WTC11 (cell line): Measurements from ENCODE around the gene CROCC2. TPM values are rescaled to one million over a fixed set of nuclear protein-coding genes. Genes with fewer than 3 reads are reported as not detected.

Source experiments
- ATAC-seq: fragments of 200-7000 bp; cut with Tn5 transposase; 2 replicates; pipeline ENCODE4 v1.10.0; 2021; ENCODE audit warnings: mild to moderate bottlenecking, moderate library complexity
- CTCF ChIA-PET: fragments of 300-600 bp; sonication (Branson Sonifier 250); formaldehyde crosslinking; loops from one replicate; lab custom pipeline; 2021; ENCODE audit warnings: antibody characterized with exemption; lab: Charles Lee
- POLR2A ChIA-PET: fragments of 350-600 bp; sonication (Branson Sonifier 250); formaldehyde crosslinking; loops from one replicate; lab custom pipeline; 2021; ENCODE audit warnings: antibody characterized with exemption; lab: Charles Lee
- DNase-seq: peaks from one replicate; pipeline ENCODE4 v3.0.0; 2021; ENCODE audit warnings: low spot score
- H3K27ac Mint-ChIP-seq: 2 replicates; pipeline ENCODE4 v1.8.0; 2021; ENCODE audit warnings: mixed read lengths
- H3K27me3 Mint-ChIP-seq: 2 replicates; pipeline ENCODE4 v1.8.0; 2021; ENCODE audit warnings: low read depth, mild to moderate bottlenecking, moderate library complexity, mixed read lengths
- H3K36me3 Mint-ChIP-seq: 2 replicates; pipeline ENCODE4 v1.8.0; 2021; ENCODE audit warnings: mixed read lengths
- H3K4me1 Mint-ChIP-seq: 2 replicates; pipeline ENCODE4 v1.8.0; 2022; ENCODE audit warnings: mixed read lengths
- H3K4me3 Mint-ChIP-seq: 2 replicates; pipeline ENCODE4 v1.8.0; 2021; ENCODE audit warnings: mild to moderate bottlenecking, moderate library complexity, mixed read lengths
- H3K9me3 Mint-ChIP-seq: 2 replicates; pipeline ENCODE4 v1.8.0; 2021; ENCODE audit warnings: mixed read lengths
- ATF2 ChIP-seq: sonication (generic); formaldehyde crosslinking; IDR thresholded peaks from 2 replicates; pipeline ENCODE4 v1.8.1; 2022; ENCODE audit warnings: low read depth, missing genetic modification reagents, borderline replicate concordance
- ATF3 ChIP-seq: sonication (generic); formaldehyde crosslinking; conservative IDR thresholded peaks from 2 replicates; pipeline ENCODE4 v1.8.1; 2022; ENCODE audit warnings: mild to moderate bottlenecking, missing genetic modification reagents
- CREB1 ChIP-seq: sonication (generic); formaldehyde crosslinking; IDR thresholded peaks from 2 replicates; pipeline ENCODE4 v1.8.0; 2023; ENCODE audit warnings: mild to moderate bottlenecking, missing genetic modification reagents
- ERG ChIP-seq: fragments of 250-450 bp; sonication (Bioruptor Pico); IDR thresholded peaks from 2 replicates; pipeline ENCODE4 v1.8.0; 2021; ENCODE audit warnings: mild to moderate bottlenecking
- ESRRA ChIP-seq: sonication (generic); formaldehyde crosslinking; IDR thresholded peaks from 2 replicates; pipeline ENCODE4 v1.8.1; 2022; ENCODE audit warnings: mild to moderate bottlenecking, missing genetic modification reagents, borderline replicate concordance
- FOXJ3 ChIP-seq: sonication (generic); formaldehyde crosslinking; IDR thresholded peaks from 2 replicates; pipeline ENCODE4 v1.9.0; 2021; ENCODE audit warnings: missing genetic modification reagents, mild to moderate bottlenecking, borderline replicate concordance
- FOXP4 ChIP-seq: sonication (generic); formaldehyde crosslinking; IDR thresholded peaks from 2 replicates; pipeline ENCODE4 v1.8.0; 2022; ENCODE audit warnings: mild to moderate bottlenecking, missing genetic modification reagents
- MAX ChIP-seq: sonication (generic); formaldehyde crosslinking; IDR thresholded peaks from 2 replicates; pipeline ENCODE4 v1.8.0; 2022; ENCODE audit warnings: mild to moderate bottlenecking, missing genetic modification reagents
- NFATC4 ChIP-seq: fragments of 250-450 bp; sonication (Bioruptor Pico); IDR thresholded peaks from 2 replicates; pipeline ENCODE4 v1.9.0; 2021; ENCODE audit warnings: mild to moderate bottlenecking
- NFYB ChIP-seq: sonication (generic); formaldehyde crosslinking; conservative IDR thresholded peaks from 2 replicates; pipeline ENCODE4 v1.8.0; 2022; ENCODE audit warnings: low read depth, missing genetic modification reagents
- NR2C2 ChIP-seq: sonication (generic); formaldehyde crosslinking; IDR thresholded peaks from 2 replicates; pipeline ENCODE4 v1.8.0; 2022; ENCODE audit warnings: mild to moderate bottlenecking, missing genetic modification reagents
- PREB ChIP-seq: sonication (generic); formaldehyde crosslinking; IDR thresholded peaks from 2 replicates; pipeline ENCODE4 v1.8.1; 2022; ENCODE audit warnings: mild to moderate bottlenecking, missing genetic modification reagents, moderate library complexity, borderline replicate concordance
- RORB ChIP-seq: fragments of 250-450 bp; sonication (Bioruptor Pico); IDR thresholded peaks from 2 replicates; pipeline ENCODE4 v1.9.0; 2021; ENCODE audit warnings: mild to moderate bottlenecking
- SMAD3 ChIP-seq: sonication (generic); formaldehyde crosslinking; IDR thresholded peaks from 2 replicates; pipeline ENCODE4 v1.8.0; 2022; ENCODE audit warnings: missing genetic modification reagents, mild to moderate bottlenecking, borderline replicate concordance
- SOX15 ChIP-seq: fragments of 250-450 bp; sonication (Bioruptor Pico); IDR thresholded peaks from 2 replicates; pipeline ENCODE4 v1.9.0; 2021; ENCODE audit warnings: mild to moderate bottlenecking
- TEAD4 ChIP-seq: sonication (generic); formaldehyde crosslinking; IDR thresholded peaks from 2 replicates; pipeline ENCODE4 v1.8.0; 2022; ENCODE audit warnings: mild to moderate bottlenecking, missing genetic modification reagents
- TP53 ChIP-seq: sonication (generic); formaldehyde crosslinking; IDR thresholded peaks from 2 replicates; pipeline ENCODE4 v1.8.1; 2023; ENCODE audit warnings: mild to moderate bottlenecking, missing genetic modification reagents
- USF1 ChIP-seq: sonication (generic); formaldehyde crosslinking; IDR thresholded peaks from 2 replicates; pipeline ENCODE4 v1.8.0; 2022; ENCODE audit warnings: mild to moderate bottlenecking, missing genetic modification reagents
- ZBTB21 ChIP-seq: sonication (generic); formaldehyde crosslinking; IDR thresholded peaks from 2 replicates; pipeline ENCODE4 v1.8.1; 2023; ENCODE audit warnings: mild to moderate bottlenecking, missing genetic modification reagents, borderline replicate concordance
- ZNF232 ChIP-seq: sonication (generic); formaldehyde crosslinking; IDR thresholded peaks from 2 replicates; pipeline ENCODE4 v1.8.0; 2022; ENCODE audit warnings: mild to moderate bottlenecking, missing genetic modification reagents
- ZNF425 ChIP-seq: fragments of 250-450 bp; sonication (Bioruptor Pico); conservative IDR thresholded peaks from 2 replicates; pipeline ENCODE4 v1.9.0; 2021; ENCODE audit warnings: mild to moderate bottlenecking
- ZNF512 ChIP-seq: sonication (generic); formaldehyde crosslinking; IDR thresholded peaks from 2 replicates; pipeline ENCODE4 v1.8.1; 2022; ENCODE audit warnings: missing genetic modification reagents, borderline replicate concordance
- total RNA-seq: library from RNA; stranded (reverse); gene quantifications from 3 replicates; pipeline ENCODE4 v1.2.3, GENCODE V29; 2021

CROCC2 gene
- total RNA-seq, 1 experiment from 2014 or later: not detected

GRCh38 chr2:241017228-241017940 is 111.2 kb downstream of the CROCC2 start:
- POLR2A ChIA-PET: no interaction called here
- Mint-ChIP-seq H3K9me3 (peaks cover 10% of the 10 kb centered on the region), H3K27ac (no peak overlapping the region), H3K36me3 (no peaks in the 10 kb centered on the region), H3K4me3 (no peak overlapping the region)
- no peak for ATAC-seq
- CTCF ChIA-PET: no interaction called here
- no peak for TF ChIP-seq NFATC4 (CRISPR knock-in tag)
- no peak for TF ChIP-seq FOXP4
- no peak for TF ChIP-seq MAX (CRISPR knock-in tag)
- no peak for TF ChIP-seq ZNF232 (CRISPR knock-in tag)
- no peak for TF ChIP-seq RORB (CRISPR knock-in tag)
- TF ChIP-seq ESRRA (CRISPR knock-in tag): no peak
- TF ChIP-seq ERG (CRISPR knock-in tag): no peak
- TF ChIP-seq TP53 (CRISPR knock-in tag): no peak
- no peak for TF ChIP-seq NR2C2 (CRISPR knock-in tag)
- TF ChIP-seq, all 79 proteins: peak for 0
- no peak for DNase-seq
- H3K4me1 Mint-ChIP-seq: no peaks in the 10 kb centered on the region
- no peaks in the 10 kb centered on the region for H3K27me3 Mint-ChIP-seq

- DNase-seq (no peak), ATAC-seq (no peak)
- Mint-ChIP-seq H3K27ac (no peak overlapping the region), H3K4me1 (no peaks in the 10 kb centered on the region), H3K27me3 (no peaks in the 10 kb centered on the region), H3K4me3 (no peak overlapping the region), H3K36me3 (peaks cover under 1% of the 10 kb centered on the region; the same call in 1 of the 2 replicates), H3K9me3 (peaks cover 16% of the 10 kb centered on the region)
- POLR2A ChIA-PET: no interaction called here
- CTCF ChIA-PET: no interaction called here
- TF ChIP-seq TEAD4: no peak
- TF ChIP-seq FOXJ3 (CRISPR knock-in tag): no peak
- TF ChIP-seq ATF2: no peak
- no peak for TF ChIP-seq ZNF425
- no peak for TF ChIP-seq ATF3 (CRISPR knock-in tag)
- no peak for TF ChIP-seq ZBTB21
- no peak for TF ChIP-seq SMAD3 (CRISPR knock-in tag)
- TF ChIP-seq ESRRA (CRISPR knock-in tag): no peak
- no peak for TF ChIP-seq USF1 (CRISPR knock-in tag)
- TF ChIP-seq PREB (CRISPR knock-in tag): no peak
- TF ChIP-seq NFYB (CRISPR knock-in tag): no peak
- no peak for TF ChIP-seq CREB1
- TF ChIP-seq SOX15 (CRISPR knock-in tag): no peak
- TF ChIP-seq ZNF512 (CRISPR knock-in tag): no peak
- no peak for TF ChIP-seq ZNF232 (CRISPR knock-in tag)
These were observed 112.1 kb downstream of the CROCC2 start for GRCh38 chr2:241018051-241018891.
